Measurements from ENCODE around the gene CALY.
"Not testable (repeated sequence)": the region's sequence is repeated elsewhere in the genome, so short reads cannot be mapped to it uniquely, and the experiment has no call there.

The CALY gene

GRCh38 chr10:133336577-133337369, at the start of gene CALY:
CALY (minus strand) TSS chr10:133336896; CDS start chr10:133328989, 7,907 bp downstream.
- no peak for DNase-seq

GRCh38 chr10:133385214-133385613, 48.5 kb upstream of the CALY start:
- DNase-seq: no peak

GRCh38 chr10:133384071-133384470, 47.4 kb upstream of the CALY start:
- no peak for DNase-seq

- no peak for DNase-seq
Measured at GRCh38 chr10:133383551-133383950, 46.9 kb upstream of the CALY start.

- no peak for DNase-seq
Measured at GRCh38 chr10:133381036-133381435, 44.3 kb upstream of the CALY start.

GRCh38 chr10:133379801-133380666, 43.3 kb upstream of the CALY start:
- DNase-seq: no peak

- no peak for DNase-seq
Measured at GRCh38 chr10:133379152-133379800, 42.6 kb upstream of the CALY start, which contains the start of gene PAOX. PAOX (plus strand) TSS chr10:133379262; CDS start chr10:133379317, 55 bp downstream.

GRCh38 chr10:133378251-133379096, 41.8 kb upstream of the CALY start:
- no peak for DNase-seq

GRCh38 chr10:133377818-133378250, 41.1 kb upstream of the CALY start:
- DNase-seq: no peak

- no peak for DNase-seq
Measured at GRCh38 chr10:133377025-133377817, 40.5 kb upstream of the CALY start.

GRCh38 chr10:133376183-133376582, 39.5 kb upstream of the CALY start:
- not testable (repeated sequence) for DNase-seq

- DNase-seq: no peak
Measured at GRCh38 chr10:133375357-133376115, 38.8 kb upstream of the CALY start.

GRCh38 chr10:133373174-133374090, 36.7 kb upstream of the CALY start, which contains the start of gene ECHS1:
ECHS1 (minus strand) TSS chr10:133373354; CDS start chr10:133373333, 21 bp downstream.
- DNase-seq: peak; percentile 13

- DNase-seq: no peak
Measured at GRCh38 chr10:133372507-133372906, 35.8 kb upstream of the CALY start.

- no peak for DNase-seq
Measured at GRCh38 chr10:133370030-133370786, 33.5 kb upstream of the CALY start.

- DNase-seq: no peak
Measured at GRCh38 chr10:133368153-133368552, 31.5 kb upstream of the CALY start.

GRCh38 chr10:133367461-133367860, 30.8 kb upstream of the CALY start:
- DNase-seq: not testable (repeated sequence)

GRCh38 chr10:133366751-133367150, 30.1 kb upstream of the CALY start:
- DNase-seq: no peak

GRCh38 chr10:133366130-133366478, 29.4 kb upstream of the CALY start:
- DNase-seq: no peak

Data from NCI-H1417 treated with DMSO at 0.1 percent for 48 hours (cell line).